ENCODE results near the gene KAT8. TPM values are rescaled to one million over a fixed set of nuclear protein-coding genes. Genes with fewer than 3 reads are reported as not detected.
A peak's percentile ranks its signal among the peaks of the same experiment; 100 is the strongest.

Gene KAT8
- total and polyA plus RNA-seq, 2 of the 13 experiments (the other 11 are each of a cell fraction or from before 2014, with no cell fraction given) = 79.0 to 84.2 TPM

DNA sequence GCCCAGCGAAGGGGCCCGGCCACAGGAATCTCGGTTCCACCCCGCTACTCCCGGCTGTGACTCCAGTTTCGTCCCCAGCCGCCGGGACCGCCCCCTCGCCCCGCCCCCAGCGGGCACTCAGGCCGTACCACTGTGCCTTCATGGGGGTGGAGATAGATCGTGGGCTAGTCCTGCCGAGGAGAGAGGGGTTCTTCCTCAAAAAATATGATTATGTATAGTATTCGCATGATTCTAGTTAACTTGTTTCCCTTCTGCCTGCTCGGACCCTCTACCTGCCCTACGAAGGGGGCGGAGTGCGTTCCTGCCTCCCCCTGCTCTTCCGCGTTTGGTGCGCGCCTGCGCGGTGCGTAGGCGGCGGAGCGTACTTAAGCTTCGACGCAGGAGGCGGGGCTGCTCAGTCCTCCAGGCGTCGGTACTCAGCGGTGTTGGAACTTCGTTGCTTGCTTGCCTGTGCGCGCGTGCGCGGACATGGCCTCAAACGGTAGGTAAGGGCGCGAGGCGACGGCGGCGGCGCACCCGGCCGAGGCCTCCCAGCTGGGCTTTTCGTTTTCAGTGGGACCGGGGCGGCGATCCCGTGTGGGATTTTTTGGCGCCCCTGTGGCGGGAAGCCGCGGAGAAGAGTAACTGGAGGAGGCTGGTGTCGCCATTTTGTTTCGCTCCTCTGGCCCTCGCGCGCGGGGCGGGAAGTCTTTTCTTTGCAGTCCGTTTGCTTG is 62.4 kb downstream of the KAT8 start, which contains the start of gene FUS (continued):
- TF ChIP-seq POLR2A (IDR thresholded peaks at IDR 0.05; ENCODE audit: insufficient read depth in 1 of 2, low read depth in 2 of 2, low read length in 2 of 2) = peak; percentile 99 to 100
- TF ChIP-seq, protein P1, sequence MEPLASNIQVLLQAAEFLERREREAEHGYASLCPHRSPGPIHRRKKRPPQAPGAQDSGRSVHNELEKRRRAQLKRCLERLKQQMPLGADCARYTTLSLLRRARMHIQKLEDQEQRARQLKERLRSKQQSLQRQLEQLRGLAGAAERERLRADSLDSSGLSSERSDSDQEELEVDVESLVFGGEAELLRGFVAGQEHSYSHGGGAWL (CRISPR knock-in tag; IDR thresholded peaks at IDR 0.05) = peak; percentile 73
- TF ChIP-seq KLF11 (CRISPR knock-in tag; IDR thresholded peaks at IDR 0.05) = peak; percentile 93; the same call in 1 of the 2 replicates
- TF ChIP-seq ZNF124 (CRISPR knock-in tag; IDR thresholded peaks at IDR 0.05) = peak; percentile 89; the same call in 1 of the 2 replicates
- peak; percentile 26 for TF ChIP-seq DBP (CRISPR knock-in tag; IDR thresholded peaks at IDR 0.05; ENCODE audit: not compliant biosample characterization)
- TF ChIP-seq SP2 (CRISPR knock-in tag; IDR thresholded peaks at IDR 0.05) = no peak
- peak; percentile 95 for TF ChIP-seq BRD4 (CRISPR knock-in tag; IDR thresholded peaks at IDR 0.05)
- peak; percentile 84 for TF ChIP-seq MAZ (IDR thresholded peaks at IDR 0.05; ENCODE audit: borderline replicate concordance, low read depth, low read length)
- peak; percentile 92 for TF ChIP-seq MAZ (CRISPR knock-in tag; IDR thresholded peaks at IDR 0.05; ENCODE audit: low read depth)
- peak; percentile 59; the same call in 1 of the 2 replicates for TF ChIP-seq MEIS2 (CRISPR knock-in tag; IDR thresholded peaks at IDR 0.05)
- TF ChIP-seq ZNF44 (CRISPR knock-in tag; IDR thresholded peaks at IDR 0.05) = peak; percentile 97
- TF ChIP-seq ZNF446 (CRISPR knock-in tag; IDR thresholded peaks at IDR 0.05) = peak; percentile 78; the same call in 1 of the 2 replicates
- TF ChIP-seq DMAP1 (CRISPR knock-in tag; IDR thresholded peaks at IDR 0.05) = peak; percentile 91; the same call in 1 of the 2 replicates
- TF ChIP-seq ZNF572 (CRISPR knock-in tag; IDR thresholded peaks at IDR 0.05) = peak; percentile 98
- 0 out of 2 replicates have a peak, but pooled peaks have one; percentile 27 for TF ChIP-seq RAD21 (CRISPR knock-in tag; IDR thresholded peaks at IDR 0.05)
- TF ChIP-seq HOXA7 (CRISPR knock-in tag; IDR thresholded peaks at IDR 0.05) = no peak
- no peak for TF ChIP-seq PCBP2 (optimal IDR thresholded peaks at IDR 0.05; ENCODE audit: low read depth, low read length, poor library complexity, severe bottlenecking)
- TF ChIP-seq SMAD9 (CRISPR knock-in tag; IDR thresholded peaks at IDR 0.05) = peak; percentile 96
- TF ChIP-seq KDM3A (CRISPR knock-in tag; IDR thresholded peaks at IDR 0.05; ENCODE audit: low read depth) = peak; percentile 91; the same call in 1 of the 2 replicates
- 0 out of 2 replicates have a peak, but pooled peaks have one; percentile 41 for TF ChIP-seq ZNF773 (CRISPR knock-in tag; IDR thresholded peaks at IDR 0.05; ENCODE audit: borderline replicate concordance)
- no peak; the same call in none of the 2 replicates for TF ChIP-seq SOX5 (CRISPR knock-in tag; IDR thresholded peaks at IDR 0.05; ENCODE audit: borderline replicate concordance)
- TF ChIP-seq ZNF530 (CRISPR knock-in tag; IDR thresholded peaks at IDR 0.05; ENCODE audit: low read depth) = no peak
- peak; percentile 87 for TF ChIP-seq AKNA (CRISPR knock-in tag; IDR thresholded peaks at IDR 0.05; ENCODE audit: borderline replicate concordance)
- peak; percentile 59; the same call in 1 of the 2 replicates for TF ChIP-seq DNMT3B (CRISPR knock-in tag; conservative IDR thresholded peaks at IDR 0.05)

Data from HepG2 (cell line).